GM21825 (cell line): ENCODE measurements around the gene APOM.

Experiments used
- ATAC-seq: cut with Tn5 transposase; IDR thresholded peaks from one replicate; pipeline ENCODE4 v1.9.1; 2021; ENCODE audit warnings: mild to moderate bottlenecking, moderate library complexity; ENCODE audit not compliant: unreplicated experiment

The APOM gene

GRCh38 chr6:31630177-31630934, 25.3 kb upstream of the APOM start:
- ATAC-seq: no peak

GRCh38 chr6:31631209-31631608, 24.5 kb upstream of the APOM start:
- no peak for ATAC-seq

GRCh38 chr6:31631681-31632278, 23.9 kb upstream of the APOM start:
- no peak for ATAC-seq

- no peak for ATAC-seq
These were observed 23.3 kb upstream of the APOM start for GRCh38 chr6:31632279-31632946.

GRCh38 chr6:31633447-31633846, 22.2 kb upstream of the APOM start:
- no peak for ATAC-seq

- no peak for ATAC-seq
These were observed 21.6 kb upstream of the APOM start for GRCh38 chr6:31634131-31634530.

- ATAC-seq: no peak
These were observed 20.6 kb upstream of the APOM start for GRCh38 chr6:31634969-31635575.

- ATAC-seq: no peak
These were observed 18.7 kb upstream of the APOM start for GRCh38 chr6:31636698-31637596.

- ATAC-seq: no peak
These were observed 16.7 kb upstream of the APOM start for GRCh38 chr6:31639043-31639442.

GRCh38 chr6:31639449-31639861, 16.2 kb upstream of the APOM start:
- ATAC-seq: no peak

GRCh38 chr6:31640612-31641011, 15.1 kb upstream of the APOM start:
- ATAC-seq: no peak

GRCh38 chr6:31641370-31641769, 14.3 kb upstream of the APOM start:
- no peak for ATAC-seq

- ATAC-seq: no peak
These were observed 12.7 kb upstream of the APOM start for GRCh38 chr6:31642798-31643570.

- no peak for ATAC-seq
These were observed 11.8 kb upstream of the APOM start for GRCh38 chr6:31643818-31644454.

GRCh38 chr6:31645325-31645724, 10.4 kb upstream of the APOM start:
- ATAC-seq: no peak

GRCh38 chr6:31651602-31652191, 4.0 kb upstream of the APOM start:
- ATAC-seq: peak; percentile 38

GRCh38 chr6:31652925-31653724, 2.6 kb upstream of the APOM start:
- ATAC-seq: peak; percentile 47
